SK-N-SH (cell line): ENCODE measurements around the gene UGT1A4. TPM values are rescaled to one million over a fixed set of nuclear protein-coding genes. Genes with fewer than 3 reads are reported as not detected.

Experiments used
- CTCF ChIA-PET: fragments of 300-600, 350-600 bp; formaldehyde crosslinking; extraction: SDS; loops from one replicate; lab custom pipeline; 2021; lab: Yijun Ruan, JAX
- POLR2A ChIA-PET: fragments of 350-600 bp; sonication (Branson Sonifier 250); formaldehyde crosslinking; extraction: SDS; loops from one replicate; lab custom pipeline; 2020; ENCODE audit warnings: antibody characterized with exemption, inconsistent platforms; lab: Yijun Ruan, JAX
- DNase-seq: peaks from one replicate; pipeline ENCODE4 v3.0.0; 2012
- H2AFZ ChIP-seq: fragments of 200-600 bp; sonication (generic); 2 replicates; pipeline ENCODE4 v1.8.1; 2016; ENCODE audit warnings: antibody characterized with exemption, mild to moderate bottlenecking, low read depth
- H3F3A ChIP-seq: fragments of 200-600 bp; sonication (generic); replicated peaks from 2 replicates; pipeline ENCODE3; 2016; ENCODE audit warnings: antibody characterized with exemption, mild to moderate bottlenecking; ENCODE audit not compliant: insufficient read depth
- H3K27ac ChIP-seq, 2 experiments: fragments of 200-500 bp in 1 of 2; fragments of 200-600 bp in 1 of 2; sonication (Bioruptor generic) in 1 of 2; sonication (generic), shearing (Covaris generic) in 1 of 2; 2 replicates each; pipeline versions ENCODE4 v1.5.1 to v1.6.1; 2014 to 2016; ENCODE audit warnings: low read depth in 2 of 2, inconsistent platforms in 1 of 2, low read length in 1 of 2, mild to moderate bottlenecking in 1 of 2, mixed read lengths in 1 of 2
- H3K27me3 ChIP-seq: fragments of 200-600 bp; sonication (generic), shearing (Covaris generic); 2 replicates; pipeline ENCODE4 v1.6.1; 2016; ENCODE audit warnings: mixed run types; ENCODE audit not compliant: insufficient read depth
- H3K36me3 ChIP-seq, 2 experiments: fragments of 200-500 bp in 1 of 2; fragments of 200-600 bp in 1 of 2; sonication (Bioruptor generic) in 1 of 2; sonication (generic) in 1 of 2; replicated peaks in 1 of 2; 2 replicates each; pipeline versions ENCODE3 to v1.5.1; 2014 to 2016; ENCODE audit warnings: low read length in 1 of 2, mild to moderate bottlenecking in 1 of 2; ENCODE audit not compliant: insufficient read depth in 2 of 2, control insufficient read depth in 1 of 2
- H3K4me1 ChIP-seq, 2 experiments: fragments of 200-500 bp in 1 of 2; fragments of 200-600 bp in 1 of 2; sonication (Bioruptor generic) in 1 of 2; sonication (generic), shearing (Covaris generic) in 1 of 2; 2 replicates each; pipeline versions ENCODE4 v1.5.1 to v1.6.1; 2014 to 2016; ENCODE audit warnings: low read depth in 1 of 2, low read length in 1 of 2, mixed run types in 1 of 2; ENCODE audit not compliant: insufficient read depth in 2 of 2, control insufficient read depth in 1 of 2
- H3K4me2 ChIP-seq: fragments of 200-600 bp; sonication (generic), shearing (Covaris generic); 2 replicates; pipeline ENCODE4 v1.6.1; 2017; ENCODE audit warnings: mixed run types
- H3K4me3 ChIP-seq, 2 experiments: fragments of 200-500 bp in 1 of 2; fragments of 200-600 bp in 1 of 2; sonication (Bioruptor generic) in 1 of 2; sonication (generic), shearing (Covaris generic) in 1 of 2; 2 replicates each; pipeline versions ENCODE4 v1.5.1 to v1.8.1; 2014 to 2016; ENCODE audit warnings: low read depth in 2 of 2, inconsistent platforms in 1 of 2, low read length in 1 of 2, mild to moderate bottlenecking in 1 of 2, mixed read lengths in 1 of 2, moderate library complexity in 1 of 2
- H3K79me2 ChIP-seq: fragments of 200-600 bp; sonication (generic); 2 replicates; pipeline ENCODE4 v1.8.1; 2017; ENCODE audit warnings: mild to moderate bottlenecking; ENCODE audit not compliant: insufficient read depth
- H3K9ac ChIP-seq: fragments of 200-600 bp; sonication (generic); 2 replicates; pipeline ENCODE4 v1.6.1; 2017; ENCODE audit warnings: mixed run types
- H3K9me2 ChIP-seq: fragments of 200-600 bp; sonication (generic); 2 replicates; pipeline ENCODE4 v1.6.1; 2017; ENCODE audit warnings: mixed run types
- H3K9me3 ChIP-seq: fragments of 200-600 bp; sonication (generic); 2 replicates; pipeline ENCODE4 v1.6.1; 2017; ENCODE audit warnings: mixed run types, mild to moderate bottlenecking, moderate library complexity
- H4K20me1 ChIP-seq: fragments of 200-600 bp; sonication (generic); 2 replicates; pipeline ENCODE4 v1.6.1; 2017; ENCODE audit warnings: mild to moderate bottlenecking, mixed run types; ENCODE audit not compliant: insufficient read depth
- EP300 ChIP-seq, 2 experiments: IDR thresholded peaks; 2 replicates each; pipeline versions ENCODE4 v1.4.0 to v1.6.1; 2012; ENCODE audit warnings: borderline replicate concordance in 1 of 2, low read depth in 1 of 2, low read length in 1 of 2
- FOSL2 ChIP-seq: IDR thresholded peaks from 2 replicates; pipeline ENCODE4 v1.4.0; 2012; ENCODE audit warnings: low read depth, mild to moderate bottlenecking, moderate library complexity, borderline replicate concordance
- FOXJ3 ChIP-seq: sonication (generic); formaldehyde crosslinking; IDR thresholded peaks from 2 replicates; pipeline ENCODE4 v1.5.1; 2020; ENCODE audit warnings: mild to moderate bottlenecking, missing genetic modification reagents
- GABPA ChIP-seq: IDR thresholded peaks from 2 replicates; pipeline ENCODE4 v1.4.0; 2012; ENCODE audit warnings: low read depth, mild to moderate bottlenecking
- GATA2 ChIP-seq: sonication (generic); formaldehyde crosslinking; IDR thresholded peaks from 2 replicates; pipeline ENCODE4 v1.5.0; 2020; ENCODE audit warnings: mild to moderate bottlenecking, missing genetic modification reagents
- JUND ChIP-seq: IDR thresholded peaks from 2 replicates; pipeline ENCODE4 v1.4.0; 2012
- MEF2A ChIP-seq: IDR thresholded peaks from 2 replicates; pipeline ENCODE4 v1.4.0; 2012; ENCODE audit warnings: low read depth, borderline replicate concordance
- NFIC ChIP-seq: IDR thresholded peaks from 2 replicates; pipeline ENCODE4 v1.4.0; 2012; ENCODE audit warnings: borderline replicate concordance
- NRF1 ChIP-seq: IDR thresholded peaks from 2 replicates; pipeline ENCODE4 v1.6.1; 2012; ENCODE audit warnings: low read depth, mild to moderate bottlenecking, low read length
- PBX3 ChIP-seq: IDR thresholded peaks from 2 replicates; pipeline ENCODE4; 2012
- RAD21 ChIP-seq: IDR thresholded peaks from 2 replicates; pipeline ENCODE4 v1.6.1; 2012; ENCODE audit warnings: mild to moderate bottlenecking, low read length
- RCOR1 ChIP-seq: fragments of 150-350 bp; IDR thresholded peaks from 2 replicates; pipeline ENCODE4 v1.6.1; 2017; ENCODE audit warnings: antibody characterized with exemption, low read length
- SMC3 ChIP-seq: IDR thresholded peaks from 2 replicates; pipeline ENCODE4 v1.6.1; 2012; ENCODE audit warnings: low read depth, low read length, improper control_type of control experiment
- TCF12 ChIP-seq: IDR thresholded peaks from 2 replicates; pipeline ENCODE4 v1.4.0; 2012
- TEAD4 ChIP-seq: IDR thresholded peaks from 2 replicates; pipeline ENCODE4 v1.4.0; 2012; ENCODE audit warnings: mild to moderate bottlenecking, borderline replicate concordance; ENCODE audit not compliant: insufficient read depth
- YY1 ChIP-seq: IDR thresholded peaks from 2 replicates; pipeline ENCODE4 v1.4.0; 2012; ENCODE audit warnings: low read depth, mild to moderate bottlenecking
- WGBS: methylation state at CpG from one replicate; pipeline ENCODE4 v1.1.6; 2017; ENCODE audit warnings: low lambda C conversion rate; 5-methylcytosine and 5-hydroxymethylcytosine counted together
- polyA plus RNA-seq, 3 experiments: library from polyadenylated mRNA; depleted of rRNA; stranded (reverse); fragments of >200 nt; gene quantifications; 2 replicates each; pipeline ENCODE4 v1.2.3, GENCODE V29; 2012
- TF ChIP-seq, protein P1 (sequence below): IDR thresholded peaks from 2 replicates; pipeline ENCODE4 v1.4.0; 2012; ENCODE audit warnings: low read depth
- TF ChIP-seq, protein P2 (sequence below): fragments of 150-350 bp; IDR thresholded peaks from 2 replicates; pipeline ENCODE4 v1.6.1; 2016; ENCODE audit warnings: mild to moderate bottlenecking, low read depth, low read length
- TF ChIP-seq, protein P3 (sequence below): fragments of 150-350 bp; IDR thresholded peaks from 2 replicates; pipeline ENCODE4 v1.6.1; 2017; ENCODE audit warnings: antibody characterized with exemption, low read length, low read depth, borderline replicate concordance
- TF ChIP-seq, protein P4 (sequence below): IDR thresholded peaks from 2 replicates; pipeline ENCODE4 v1.4.0; 2012; ENCODE audit warnings: low read depth, borderline replicate concordance

The UGT1A4 gene
- polyA plus RNA-seq, 1 of the 3 experiments (the other 2 are of a cell fraction) = not detected

DNA sequence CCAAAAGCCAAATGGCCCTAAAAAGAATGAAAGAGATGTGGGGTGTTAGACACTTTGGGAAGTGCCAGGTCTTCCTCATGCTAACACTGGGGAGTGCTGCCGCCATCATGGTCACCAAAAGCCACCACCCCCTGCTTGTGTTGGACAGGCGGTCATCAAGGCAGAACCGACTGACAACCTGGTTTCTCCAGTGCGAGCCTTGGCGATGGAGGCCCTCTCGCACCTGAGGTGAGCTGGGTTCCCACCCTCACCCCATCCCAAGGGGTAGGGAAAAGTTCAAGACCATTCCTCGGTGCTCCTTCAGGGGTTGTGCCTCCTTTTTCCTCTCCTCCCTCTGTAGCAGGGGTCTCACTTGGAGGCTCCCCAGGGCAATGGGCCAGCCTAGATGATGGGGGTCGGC, 93.2 kb downstream of the UGT1A4 start:
- Histone ChIP-seq H3K79me2 (no peaks in the 10 kb centered on the region), H3K4me1 (peaks cover 0 to 3% of the 10 kb centered on the region in 2 experiments; a peak in 1 of 4 replicates), H3K4me2 (no peak overlapping the region), H3K27me3 (no peaks in the 10 kb centered on the region; the same call in 1 of the 2 replicates), H3K4me3 (no peak overlapping the region), H3K36me3 (no peaks in the 10 kb centered on the region), H3K9me2 (no peaks in the 10 kb centered on the region), H3K9me3 (no peaks in the 10 kb centered on the region), H3K9ac (no peak overlapping the region), H4K20me1 (no peaks in the 10 kb centered on the region), H3F3A (no peaks in the 10 kb centered on the region), H3K27ac (no peak overlapping the region), H2AFZ (no peak overlapping the region)
- POLR2A ChIA-PET = no interaction called here
- DNase-seq = no peak
- WGBS = 14% methylated on average over 1 of the region's 8 CpGs
- CTCF ChIA-PET = no interaction called here
- TF ChIP-seq, protein P1, sequence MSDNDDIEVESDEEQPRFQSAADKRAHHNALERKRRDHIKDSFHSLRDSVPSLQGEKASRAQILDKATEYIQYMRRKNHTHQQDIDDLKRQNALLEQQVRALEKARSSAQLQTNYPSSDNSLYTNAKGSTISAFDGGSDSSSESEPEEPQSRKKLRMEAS = no peak

DNA sequence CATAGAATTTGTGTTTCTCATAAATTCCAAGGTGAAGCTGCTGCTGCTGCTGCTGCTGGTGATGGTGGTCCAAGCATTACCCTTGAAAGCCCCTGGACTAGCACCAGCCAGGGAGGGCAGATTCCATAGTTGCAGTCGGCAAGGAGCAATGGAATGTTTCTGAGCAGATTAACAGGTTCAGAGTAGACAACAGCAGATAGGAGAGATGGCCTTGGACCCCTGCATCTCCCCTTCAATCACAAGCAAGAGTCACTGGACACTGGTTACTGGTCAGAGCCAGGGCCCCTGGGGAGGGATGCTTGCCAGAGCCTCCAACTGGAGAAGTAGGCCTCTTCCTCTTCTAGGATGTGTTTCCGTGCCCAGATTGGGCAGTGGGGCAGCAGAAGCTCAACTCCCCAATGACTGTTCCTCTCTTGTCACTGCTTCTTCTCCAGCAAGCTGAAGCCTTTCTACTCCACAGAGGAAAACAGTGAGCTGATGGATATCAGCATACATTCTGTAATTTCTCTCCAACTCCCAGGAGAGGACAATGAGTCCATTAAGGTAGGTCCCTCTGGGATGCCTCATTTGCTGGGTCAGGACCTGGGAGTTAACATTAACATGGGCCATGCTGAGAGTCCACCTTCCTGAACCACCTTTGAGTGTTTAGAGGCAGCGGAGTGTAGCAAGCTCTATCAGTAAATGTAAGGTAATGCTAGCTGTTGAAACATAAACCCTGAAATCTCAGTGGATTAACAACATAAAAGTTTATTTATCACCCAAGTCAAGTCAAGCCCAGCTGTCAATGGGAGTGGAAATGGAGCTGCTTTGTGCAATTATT, 94.9 kb downstream of the UGT1A4 start:
- Histone ChIP-seq H3K27ac (no peak overlapping the region), H3K4me1 (peaks cover 0 to 3% of the 10 kb centered on the region in 2 experiments; a peak in 1 of 4 replicates), H3K4me3 (no peak overlapping the region), H3K9ac (no peak overlapping the region), H4K20me1 (no peaks in the 10 kb centered on the region), H3K9me2 (no peaks in the 10 kb centered on the region), H2AFZ (no peak overlapping the region), H3F3A (no peaks in the 10 kb centered on the region), H3K27me3 (no peaks in the 10 kb centered on the region; the same call in 1 of the 2 replicates), H3K9me3 (no peaks in the 10 kb centered on the region), H3K4me2 (no peak overlapping the region), H3K79me2 (no peaks in the 10 kb centered on the region), H3K36me3 (no peaks in the 10 kb centered on the region)
- 51% methylated on average over 3 of the region's 3 CpGs for WGBS
- ChIA-PET POLR2A (no interaction called here), CTCF (interaction anchor here (1.3 kb wide), 1 partner anchor 105 kb away, joined by 3 read pairs; no protein-coding TSS in a partner anchor)
- no peak for DNase-seq
- TF ChIP-seq NFIC = no peak
- no peak for TF ChIP-seq EP300 (IDR thresholded peaks at IDR 0.05; ENCODE audit: borderline replicate concordance in 1 of 2, low read depth in 1 of 2, low read length in 1 of 2)
- no peak for TF ChIP-seq GABPA
- no peak for TF ChIP-seq JUND
- TF ChIP-seq MEF2A = no peak
- no peak for TF ChIP-seq NRF1
- no peak for TF ChIP-seq RCOR1
- no peak for TF ChIP-seq TCF12
- TF ChIP-seq, protein P2, sequence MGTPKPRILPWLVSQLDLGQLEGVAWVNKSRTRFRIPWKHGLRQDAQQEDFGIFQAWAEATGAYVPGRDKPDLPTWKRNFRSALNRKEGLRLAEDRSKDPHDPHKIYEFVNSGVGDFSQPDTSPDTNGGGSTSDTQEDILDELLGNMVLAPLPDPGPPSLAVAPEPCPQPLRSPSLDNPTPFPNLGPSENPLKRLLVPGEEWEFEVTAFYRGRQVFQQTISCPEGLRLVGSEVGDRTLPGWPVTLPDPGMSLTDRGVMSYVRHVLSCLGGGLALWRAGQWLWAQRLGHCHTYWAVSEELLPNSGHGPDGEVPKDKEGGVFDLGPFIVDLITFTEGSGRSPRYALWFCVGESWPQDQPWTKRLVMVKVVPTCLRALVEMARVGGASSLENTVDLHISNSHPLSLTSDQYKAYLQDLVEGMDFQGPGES = no peak
- TF ChIP-seq TEAD4 = no peak
- no peak for TF ChIP-seq SMC3
- TF ChIP-seq, protein P3, sequence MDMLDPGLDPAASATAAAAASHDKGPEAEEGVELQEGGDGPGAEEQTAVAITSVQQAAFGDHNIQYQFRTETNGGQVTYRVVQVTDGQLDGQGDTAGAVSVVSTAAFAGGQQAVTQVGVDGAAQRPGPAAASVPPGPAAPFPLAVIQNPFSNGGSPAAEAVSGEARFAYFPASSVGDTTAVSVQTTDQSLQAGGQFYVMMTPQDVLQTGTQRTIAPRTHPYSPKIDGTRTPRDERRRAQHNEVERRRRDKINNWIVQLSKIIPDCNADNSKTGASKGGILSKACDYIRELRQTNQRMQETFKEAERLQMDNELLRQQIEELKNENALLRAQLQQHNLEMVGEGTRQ = no peak
- TF ChIP-seq PBX3 = no peak
- no peak for TF ChIP-seq GATA2 (CRISPR knock-in tag)
- TF ChIP-seq FOSL2 = no peak
- TF ChIP-seq RAD21 = no peak
- TF ChIP-seq YY1 = no peak
- TF ChIP-seq, protein P4, sequence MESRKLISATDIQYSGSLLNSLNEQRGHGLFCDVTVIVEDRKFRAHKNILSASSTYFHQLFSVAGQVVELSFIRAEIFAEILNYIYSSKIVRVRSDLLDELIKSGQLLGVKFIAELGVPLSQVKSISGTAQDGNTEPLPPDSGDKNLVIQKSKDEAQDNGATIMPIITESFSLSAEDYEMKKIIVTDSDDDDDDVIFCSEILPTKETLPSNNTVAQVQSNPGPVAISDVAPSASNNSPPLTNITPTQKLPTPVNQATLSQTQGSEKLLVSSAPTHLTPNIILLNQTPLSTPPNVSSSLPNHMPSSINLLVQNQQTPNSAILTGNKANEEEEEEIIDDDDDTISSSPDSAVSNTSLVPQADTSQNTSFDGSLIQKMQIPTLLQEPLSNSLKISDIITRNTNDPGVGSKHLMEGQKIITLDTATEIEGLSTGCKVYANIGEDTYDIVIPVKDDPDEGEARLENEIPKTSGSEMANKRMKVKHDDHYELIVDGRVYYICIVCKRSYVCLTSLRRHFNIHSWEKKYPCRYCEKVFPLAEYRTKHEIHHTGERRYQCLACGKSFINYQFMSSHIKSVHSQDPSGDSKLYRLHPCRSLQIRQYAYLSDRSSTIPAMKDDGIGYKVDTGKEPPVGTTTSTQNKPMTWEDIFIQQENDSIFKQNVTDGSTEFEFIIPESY = no peak
- TF ChIP-seq FOXJ3 (CRISPR knock-in tag) = no peak
